ENCODE measurements around the gene KSR1.
"Not testable (repeated sequence)": the region's sequence is repeated elsewhere in the genome, so short reads cannot be mapped to it uniquely, and the experiment has no call there.

KSR1 gene

GRCh38 chr17:27656620-27657019 is 200.4 kb downstream of the KSR1 start:
- not testable (repeated sequence) for DNase-seq (ENCODE audit: low read depth, low spot score)

GRCh38 chr17:27657620-27658019 is 201.4 kb downstream of the KSR1 start:
- no peak for DNase-seq (ENCODE audit: low read depth, low spot score)

GRCh38 chr17:27659683-27660082 is 203.4 kb downstream of the KSR1 start:
- no peak for DNase-seq (ENCODE audit: low read depth, low spot score)

- no peak for DNase-seq (ENCODE audit: low read depth, low spot score)
These were observed 204.2 kb downstream of the KSR1 start for GRCh38 chr17:27660436-27660835.

- no peak for DNase-seq (ENCODE audit: low read depth, low spot score)
These were observed 207.8 kb downstream of the KSR1 start for GRCh38 chr17:27663936-27664605.

- DNase-seq (ENCODE audit: low read depth, low spot score), result no peak
These were observed 208.3 kb downstream of the KSR1 start for GRCh38 chr17:27664606-27664965.

- DNase-seq (ENCODE audit: low read depth, low spot score), result no peak
These were observed 209.3 kb downstream of the KSR1 start for GRCh38 chr17:27665549-27665948.

GRCh38 chr17:27666270-27666669 is 210.0 kb downstream of the KSR1 start:
- peak; percentile 25 for DNase-seq (ENCODE audit: low read depth, low spot score)

- no peak for DNase-seq (ENCODE audit: low read depth, low spot score)
These were observed 210.7 kb downstream of the KSR1 start for GRCh38 chr17:27666831-27667560.

- no peak for DNase-seq (ENCODE audit: low read depth, low spot score)
These were observed 211.6 kb downstream of the KSR1 start for GRCh38 chr17:27667656-27668487.

- DNase-seq (ENCODE audit: low read depth, low spot score), result no peak
These were observed 212.2 kb downstream of the KSR1 start for GRCh38 chr17:27668488-27668823.

- no peak for DNase-seq (ENCODE audit: low read depth, low spot score)
These were observed 212.9 kb downstream of the KSR1 start for GRCh38 chr17:27669136-27669535.

- no peak for DNase-seq (ENCODE audit: low read depth, low spot score)
These were observed 213.6 kb downstream of the KSR1 start for GRCh38 chr17:27669850-27670249.

GRCh38 chr17:27670791-27671590 is 214.7 kb downstream of the KSR1 start:
- no peak for DNase-seq (ENCODE audit: low read depth, low spot score)

GRCh38 chr17:27671591-27671910 is 215.3 kb downstream of the KSR1 start:
- DNase-seq (ENCODE audit: low read depth, low spot score), result no peak

GRCh38 chr17:27671977-27672480 is 215.8 kb downstream of the KSR1 start:
- DNase-seq (ENCODE audit: low read depth, low spot score), result not testable (repeated sequence)

- no peak for DNase-seq (ENCODE audit: low read depth, low spot score)
These were observed 218.1 kb downstream of the KSR1 start for GRCh38 chr17:27674335-27674734.

Data from ELF-1 (cell line).